H1 (cell line): ENCODE measurements around the gene SYT17. TPM values are rescaled to one million over a fixed set of nuclear protein-coding genes. Genes with fewer than 3 reads are reported as not detected.

Experiments
- ATF2 ChIP-seq: IDR thresholded peaks from 2 replicates; pipeline ENCODE4 v1.6.1; 2012; ENCODE audit warnings: low read length, inconsistent platforms
- polyA plus RNA-seq, 7 experiments: library from polyadenylated mRNA; depleted of rRNA in 3 of 7; stranded (reverse) in 5 of 7; unstranded in 2 of 7; fragments of >200 nt in 5 of 7; fragments of 200-250 nt in 2 of 7; gene quantifications; 1 replicate in 5 of 7; 2 replicates in 1 of 7; 4 replicates in 1 of 7; pipeline versions ENCODE4 v1.2.1 to v1.2.3, GENCODE V29; 2011 to 2013; ENCODE audit warnings: missing spikeins in 2 of 7, mixed read lengths in 2 of 7
- total RNA-seq: library from RNA; stranded (reverse); fragmentation: NEBNext Ultra II Directional; extraction: Animal tissue kit (Norgen Biotek cat#: 25700); gene quantifications from 2 replicates; pipeline ENCODE4 v1.2.1, GENCODE V29; 2021

The SYT17 gene
- total and polyA plus RNA-seq, 2 of the 8 experiments (the other 6 are each of a cell fraction or from before 2014, with no cell fraction given), result 5.8 to 18.1 TPM

- TF ChIP-seq ATF2, result no peak
Measured at GRCh38 chr16:19179546-19180490, 11.8 kb downstream of the SYT17 start (continued).
